ENCODE data around the gene FAM131B. TPM values are rescaled to one million over a fixed set of nuclear protein-coding genes. Genes with fewer than 3 reads are reported as not detected.

The FAM131B gene
- total and polyA plus RNA-seq, 2 of the 8 experiments (the other 6 are each of a cell fraction or from before 2014, with no cell fraction given), result 23.1 to 38.2 TPM

GRCh38 chr7:143321734-143322133 is 40.8 kb downstream of the FAM131B start:
- Histone ChIP-seq H3K23ac (ENCODE audit: insufficient read length) (no peak overlapping the region), H3K79me2 (ENCODE audit: control insufficient read depth in 1 of 2, insufficient read depth in 2 of 2, low read length in 2 of 2) (no peaks in the 10 kb centered on the region), H3K4me2 (ENCODE audit: insufficient read depth in 1 of 2, low read depth in 2 of 2, low read length in 2 of 2) (no peak overlapping the region), H2BK12ac (ENCODE audit: low read depth, low read length) (no peak overlapping the region), H3K56ac (replicated peaks; ENCODE audit: insufficient read length, low read depth, low read length) (no peak overlapping the region), H4K20me1 (replicated peaks in 1 of 2; ENCODE audit: control insufficient read depth in 1 of 2, insufficient read depth in 2 of 2, low read length in 2 of 2) (no peaks in the 10 kb centered on the region), H3K14ac (ENCODE audit: insufficient read length) (no peak overlapping the region), H3K79me1 (ENCODE audit: low read depth, low read length) (no peaks in the 10 kb centered on the region), H3K27me3 (replicated peaks in 1 of 4; ENCODE audit: control insufficient read depth in 3 of 4, extremely low read depth in 1 of 4, insufficient read depth in 3 of 4, low read length in 3 of 4) (no peaks in the 10 kb centered on the region), H3K9ac (replicated peaks in 1 of 4; ENCODE audit: extremely low read depth in 1 of 4, low read depth in 3 of 4, low read length in 3 of 4) (no peak overlapping the region), H2BK120ac (replicated peaks; ENCODE audit: low read depth, low read length) (no peak overlapping the region), H3K27ac (ENCODE audit: low read depth, low read length) (no peak overlapping the region), H3K9me3 (ENCODE audit: insufficient read depth in 2 of 2, low read depth in 1 of 2, low read length in 1 of 2) (no peaks in the 10 kb centered on the region), H2AFZ (ENCODE audit: low read length) (no peak overlapping the region), H3K4me3 (ENCODE audit: extremely low read depth in 1 of 4, insufficient read depth in 2 of 4, low read depth in 3 of 4, low read length in 4 of 4) (no peak overlapping the region), H3K23me2 (ENCODE audit: low read depth, low read length) (no peaks in the 10 kb centered on the region), H2BK15ac (ENCODE audit: low read length) (no peak overlapping the region), H3K36me3 (ENCODE audit: control insufficient read depth in 2 of 4, insufficient read depth in 4 of 4, low read length in 3 of 4) (no peaks in the 10 kb centered on the region), H2BK5ac (ENCODE audit: low read depth, low read length) (no peak overlapping the region), H4K5ac (ENCODE audit: insufficient read length, low read depth, low read length) (no peak overlapping the region), H2BK20ac (ENCODE audit: low read length) (no peak overlapping the region), H3K4ac (replicated peaks; ENCODE audit: insufficient read length, low read depth, low read length) (no peak overlapping the region), H3K18ac (ENCODE audit: extremely low read depth, low read length) (no peak overlapping the region), H4K91ac (replicated peaks; ENCODE audit: insufficient read length, low read length) (no peak overlapping the region), H4K8ac (ENCODE audit: extremely low read depth, insufficient read depth, low read length) (no peak overlapping the region), H2AK5ac (ENCODE audit: low read depth, low read length) (no peak overlapping the region), H3K4me1 (replicated peaks in 1 of 4; ENCODE audit: control insufficient read depth in 3 of 4, insufficient read depth in 4 of 4, low read length in 3 of 4) (peaks cover 0 to 5% (median 0%) of the 10 kb centered on the region in 4 experiments; a peak in 1 of 7 replicates)
- FAIRE-seq (no peak), DNase-seq (ENCODE audit: low read depth in 1 of 2, low spot score in 2 of 2) (no peak)
- POLR2A ChIA-PET (ENCODE audit: partially characterized antibody), result interaction anchor here (1.1 to 1.2 kb wide), 2 partner anchors 8 to 22 kb away, joined by 3 to 5 read pairs; no protein-coding TSS in a partner anchor
- peak; percentile 43 to 64 for TF ChIP-seq RAD21 (IDR thresholded peaks at IDR 0.05 in 1 of 2, conservative IDR thresholded peaks at IDR 0.05 in 1 of 2; ENCODE audit: low read depth in 2 of 2, low read length in 2 of 2)
- no peak for TF ChIP-seq CBX5 (IDR thresholded peaks at IDR 0.05; ENCODE audit: low read depth, low read length)
- TF ChIP-seq E2F6 (IDR thresholded peaks at IDR 0.05), result no peak
- peak; percentile 25 to 41 (median 38) for TF ChIP-seq CTCF (IDR thresholded peaks at IDR 0.05; ENCODE audit: control extremely low read depth in 1 of 3, insufficient read depth in 1 of 3, low read depth in 1 of 3, low read length in 3 of 3)
- no peak for TF ChIP-seq RNF2 (IDR thresholded peaks at IDR 0.05; ENCODE audit: borderline replicate concordance, low read depth, low read length, missing control alignments, poor library complexity, severe bottlenecking)
- CTCF ChIA-PET (ENCODE audit: partially characterized antibody), result interaction anchor here (0.7 to 4.5 kb wide), 15 partner anchors 10 to 96 kb away, joined by 3 to 30 read pairs (median 3); no protein-coding TSS in a partner anchor
- 84% methylated on average over 3 of the region's 4 CpGs; no CpG with 5 or more reads in 1 of the 2 experiments for WGBS, 2 experiments (ENCODE audit: extremely low coverage in 1 of 2, insufficient coverage in 1 of 2, insufficient read length in 1 of 2, insufficient replicate concordance in 2 of 2, low coverage in 1 of 2, low lambda C conversion rate in 2 of 2, missing lambda C conversion rate in 1 of 2)
